HepG2 (cell line): ENCODE measurements around the gene EDC3. TPM values are rescaled to one million over a fixed set of nuclear protein-coding genes. Genes with fewer than 3 reads are reported as not detected.
A peak's percentile ranks its signal among the peaks of the same experiment; 100 is the strongest.

ENCODE experiments used
- ATF5 ChIP-seq: sonication (generic); formaldehyde crosslinking; IDR thresholded peaks from 2 replicates; pipeline ENCODE4 v1.4.0; 2020; ENCODE audit warnings: mild to moderate bottlenecking, low read depth, missing genetic modification reagents
- HNRNPUL1 ChIP-seq: fragments of 200-400 bp; formaldehyde crosslinking; IDR thresholded peaks from 2 replicates; pipeline ENCODE4 v1.6.1; 2017; ENCODE audit warnings: low read depth, mild to moderate bottlenecking, low read length, moderate library complexity
- MBNL3 ChIP-seq: fragments of 250-450 bp; sonication (Bioruptor Pico); conservative IDR thresholded peaks from 2 replicates; pipeline ENCODE4 v1.8.0; 2022; ENCODE audit warnings: mild to moderate bottlenecking, inconsistent platforms
- MEIS1 ChIP-seq: sonication (generic); formaldehyde crosslinking; IDR thresholded peaks from 2 replicates; pipeline ENCODE4 v1.9.0; 2021; ENCODE audit warnings: mild to moderate bottlenecking, missing genetic modification reagents, moderate library complexity, borderline replicate concordance
- PHF5A ChIP-seq: IDR thresholded peaks from one replicate; pipeline ENCODE4 v1.6.1; 2018; ENCODE audit warnings: low read depth, missing genetic modification reagents; ENCODE audit not compliant: unreplicated experiment
- SOX13 ChIP-seq, 3 experiments: fragments of 450-650 bp in 1 of 3; sonication (generic) in 1 of 3; formaldehyde crosslinking in 1 of 3; IDR thresholded peaks in 2 of 3; conservative IDR thresholded peaks in 1 of 3; 2 replicates each; pipeline versions ENCODE4 v1.5.0 to v1.6.1; 2016 to 2020; ENCODE audit warnings: antibody characterized with exemption in 1 of 3, mild to moderate bottlenecking in 1 of 3, missing compliant biosample characterization in 1 of 3, missing genetic modification reagents in 1 of 3, moderate library complexity in 1 of 3
- TCF7 ChIP-seq: sonication (generic); IDR thresholded peaks from 2 replicates; pipeline ENCODE4 v1.6.1; 2016; ENCODE audit warnings: antibody characterized with exemption, low read depth
- ZNF441 ChIP-seq: sonication (generic); formaldehyde crosslinking; IDR thresholded peaks from 2 replicates; pipeline ENCODE4 v1.7.0; 2021; ENCODE audit warnings: missing genetic modification reagents, borderline replicate concordance
- ZNF510 ChIP-seq: sonication (generic); formaldehyde crosslinking; IDR thresholded peaks from 2 replicates; pipeline ENCODE4 v1.4.0; 2020; ENCODE audit warnings: low read depth, mild to moderate bottlenecking, missing genetic modification reagents
- ZNF639 ChIP-seq: conservative IDR thresholded peaks from 2 replicates; pipeline ENCODE4 v1.6.1; 2018; ENCODE audit warnings: missing genetic modification reagents
- polyA plus RNA-seq, 8 experiments: library from polyadenylated mRNA; depleted of rRNA in 3 of 8; stranded (reverse) in 7 of 8; unstranded in 1 of 8; fragments of >200 nt; fragmentation: Illumina TruSeq in 4 of 8; extraction: Trizol in 4 of 8; gene quantifications; 2 replicates each; pipeline versions ENCODE4 v1.2.1 to v1.2.3, GENCODE V29; 2011 to 2016; ENCODE audit warnings: low read depth in 4 of 8, missing spikeins in 1 of 8, mixed read lengths in 1 of 8; ENCODE audit not compliant: insufficient read depth in 1 of 8
- total RNA-seq, 5 experiments: library from RNA; depleted of rRNA; stranded (reverse); fragments of >200 nt; fragmentation: Illumina TruSeq; extraction: Trizol; gene quantifications; 2 replicates each; pipeline ENCODE4 v1.2.3, GENCODE V29; 2016; ENCODE audit warnings: low read depth in 1 of 5
- TF ChIP-seq, protein P1 (sequence below): sonication (generic); formaldehyde crosslinking; IDR thresholded peaks from 2 replicates; pipeline ENCODE4 v1.4.0; 2020; ENCODE audit warnings: mild to moderate bottlenecking, missing genetic modification reagents
- TF ChIP-seq, protein P2 (sequence below): sonication (generic); formaldehyde crosslinking; IDR thresholded peaks from 2 replicates; pipeline ENCODE4 v1.4.0; 2020; ENCODE audit warnings: missing genetic modification reagents
- TF ChIP-seq, protein P3 (sequence below): sonication (generic); formaldehyde crosslinking; IDR thresholded peaks from 2 replicates; pipeline ENCODE4 v1.4.0; 2020; ENCODE audit warnings: missing genetic modification reagents

The EDC3 gene
- total and polyA plus RNA-seq, 2 of the 13 experiments (the other 11 are each of a cell fraction or from before 2014, with no cell fraction given) = 17.4 to 32.0 TPM

GRCh38 chr15:74695597-74696397 is at the start of gene EDC3 (continued):
- TF ChIP-seq, protein P1, sequence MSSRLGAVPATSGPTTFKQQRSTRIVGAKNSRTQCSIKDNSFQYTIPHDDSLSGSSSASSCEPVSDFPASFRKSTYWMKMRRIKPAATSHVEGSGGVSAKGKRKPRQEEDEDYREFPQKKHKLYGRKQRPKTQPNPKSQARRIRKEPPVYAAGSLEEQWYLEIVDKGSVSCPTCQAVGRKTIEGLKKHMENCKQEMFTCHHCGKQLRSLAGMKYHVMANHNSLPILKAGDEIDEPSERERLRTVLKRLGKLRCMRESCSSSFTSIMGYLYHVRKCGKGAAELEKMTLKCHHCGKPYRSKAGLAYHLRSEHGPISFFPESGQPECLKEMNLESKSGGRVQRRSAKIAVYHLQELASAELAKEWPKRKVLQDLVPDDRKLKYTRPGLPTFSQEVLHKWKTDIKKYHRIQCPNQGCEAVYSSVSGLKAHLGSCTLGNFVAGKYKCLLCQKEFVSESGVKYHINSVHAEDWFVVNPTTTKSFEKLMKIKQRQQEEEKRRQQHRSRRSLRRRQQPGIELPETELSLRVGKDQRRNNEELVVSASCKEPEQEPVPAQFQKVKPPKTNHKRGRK (CRISPR knock-in tag) = no peak
- TF ChIP-seq, protein P2, sequence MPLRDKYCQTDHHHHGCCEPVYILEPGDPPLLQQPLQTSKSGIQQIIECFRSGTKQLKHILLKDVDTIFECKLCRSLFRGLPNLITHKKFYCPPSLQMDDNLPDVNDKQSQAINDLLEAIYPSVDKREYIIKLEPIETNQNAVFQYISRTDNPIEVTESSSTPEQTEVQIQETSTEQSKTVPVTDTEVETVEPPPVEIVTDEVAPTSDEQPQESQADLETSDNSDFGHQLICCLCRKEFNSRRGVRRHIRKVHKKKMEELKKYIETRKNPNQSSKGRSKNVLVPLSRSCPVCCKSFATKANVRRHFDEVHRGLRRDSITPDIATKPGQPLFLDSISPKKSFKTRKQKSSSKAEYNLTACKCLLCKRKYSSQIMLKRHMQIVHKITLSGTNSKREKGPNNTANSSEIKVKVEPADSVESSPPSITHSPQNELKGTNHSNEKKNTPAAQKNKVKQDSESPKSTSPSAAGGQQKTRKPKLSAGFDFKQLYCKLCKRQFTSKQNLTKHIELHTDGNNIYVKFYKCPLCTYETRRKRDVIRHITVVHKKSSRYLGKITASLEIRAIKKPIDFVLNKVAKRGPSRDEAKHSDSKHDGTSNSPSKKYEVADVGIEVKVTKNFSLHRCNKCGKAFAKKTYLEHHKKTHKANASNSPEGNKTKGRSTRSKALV (CRISPR knock-in tag) = 0 out of 2 replicates have a peak, but pooled peaks have one; percentile 31
- TF ChIP-seq ZNF639 (CRISPR knock-in tag) (peak; percentile 55; the same call in 1 of the 2 replicates), TCF7 (no peak), ATF5 (no peak), SOX13 (IDR thresholded peaks at IDR 0.05) (peak; percentile 30; the same call in 1 of the 2 replicates), SOX13 (CRISPR knock-in tag; conservative IDR thresholded peaks at IDR 0.05 in 1 of 2, IDR thresholded peaks at IDR 0.05 in 1 of 2) (no peak; a peak in 1 of 4 replicates), MBNL3 (CRISPR knock-in tag) (no peak), PHF5A (no peak), ZNF441 (CRISPR knock-in tag) (no peak), ZNF510 (CRISPR knock-in tag) (no peak), MEIS1 (CRISPR knock-in tag) (no peak), HNRNPUL1 (no peak)
- TF ChIP-seq, protein P3, sequence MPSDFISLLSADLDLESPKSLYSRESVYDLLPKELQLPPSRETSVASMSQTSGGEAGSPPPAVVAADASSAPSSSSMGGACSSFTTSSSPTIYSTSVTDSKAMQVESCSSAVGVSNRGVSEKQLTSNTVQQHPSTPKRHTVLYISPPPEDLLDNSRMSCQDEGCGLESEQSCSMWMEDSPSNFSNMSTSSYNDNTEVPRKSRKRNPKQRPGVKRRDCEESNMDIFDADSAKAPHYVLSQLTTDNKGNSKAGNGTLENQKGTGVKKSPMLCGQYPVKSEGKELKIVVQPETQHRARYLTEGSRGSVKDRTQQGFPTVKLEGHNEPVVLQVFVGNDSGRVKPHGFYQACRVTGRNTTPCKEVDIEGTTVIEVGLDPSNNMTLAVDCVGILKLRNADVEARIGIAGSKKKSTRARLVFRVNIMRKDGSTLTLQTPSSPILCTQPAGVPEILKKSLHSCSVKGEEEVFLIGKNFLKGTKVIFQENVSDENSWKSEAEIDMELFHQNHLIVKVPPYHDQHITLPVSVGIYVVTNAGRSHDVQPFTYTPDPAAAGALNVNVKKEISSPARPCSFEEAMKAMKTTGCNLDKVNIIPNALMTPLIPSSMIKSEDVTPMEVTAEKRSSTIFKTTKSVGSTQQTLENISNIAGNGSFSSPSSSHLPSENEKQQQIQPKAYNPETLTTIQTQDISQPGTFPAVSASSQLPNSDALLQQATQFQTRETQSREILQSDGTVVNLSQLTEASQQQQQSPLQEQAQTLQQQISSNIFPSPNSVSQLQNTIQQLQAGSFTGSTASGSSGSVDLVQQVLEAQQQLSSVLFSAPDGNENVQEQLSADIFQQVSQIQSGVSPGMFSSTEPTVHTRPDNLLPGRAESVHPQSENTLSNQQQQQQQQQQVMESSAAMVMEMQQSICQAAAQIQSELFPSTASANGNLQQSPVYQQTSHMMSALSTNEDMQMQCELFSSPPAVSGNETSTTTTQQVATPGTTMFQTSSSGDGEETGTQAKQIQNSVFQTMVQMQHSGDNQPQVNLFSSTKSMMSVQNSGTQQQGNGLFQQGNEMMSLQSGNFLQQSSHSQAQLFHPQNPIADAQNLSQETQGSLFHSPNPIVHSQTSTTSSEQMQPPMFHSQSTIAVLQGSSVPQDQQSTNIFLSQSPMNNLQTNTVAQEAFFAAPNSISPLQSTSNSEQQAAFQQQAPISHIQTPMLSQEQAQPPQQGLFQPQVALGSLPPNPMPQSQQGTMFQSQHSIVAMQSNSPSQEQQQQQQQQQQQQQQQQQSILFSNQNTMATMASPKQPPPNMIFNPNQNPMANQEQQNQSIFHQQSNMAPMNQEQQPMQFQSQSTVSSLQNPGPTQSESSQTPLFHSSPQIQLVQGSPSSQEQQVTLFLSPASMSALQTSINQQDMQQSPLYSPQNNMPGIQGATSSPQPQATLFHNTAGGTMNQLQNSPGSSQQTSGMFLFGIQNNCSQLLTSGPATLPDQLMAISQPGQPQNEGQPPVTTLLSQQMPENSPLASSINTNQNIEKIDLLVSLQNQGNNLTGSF (CRISPR knock-in tag) = no peak
